NCI-H2227 (cell line): Measurements from ENCODE around the gene TMEM163.
"Not testable (repeated sequence)": the region's sequence is repeated elsewhere in the genome, so short reads cannot be mapped to it uniquely, and the experiment has no call there.

Experiments
- DNase-seq: peaks from one replicate; lab custom pipeline; 2025; ENCODE audit not compliant: unreplicated experiment; lab: John Stamatoyannopoulos, UW

The TMEM163 gene

DNA sequence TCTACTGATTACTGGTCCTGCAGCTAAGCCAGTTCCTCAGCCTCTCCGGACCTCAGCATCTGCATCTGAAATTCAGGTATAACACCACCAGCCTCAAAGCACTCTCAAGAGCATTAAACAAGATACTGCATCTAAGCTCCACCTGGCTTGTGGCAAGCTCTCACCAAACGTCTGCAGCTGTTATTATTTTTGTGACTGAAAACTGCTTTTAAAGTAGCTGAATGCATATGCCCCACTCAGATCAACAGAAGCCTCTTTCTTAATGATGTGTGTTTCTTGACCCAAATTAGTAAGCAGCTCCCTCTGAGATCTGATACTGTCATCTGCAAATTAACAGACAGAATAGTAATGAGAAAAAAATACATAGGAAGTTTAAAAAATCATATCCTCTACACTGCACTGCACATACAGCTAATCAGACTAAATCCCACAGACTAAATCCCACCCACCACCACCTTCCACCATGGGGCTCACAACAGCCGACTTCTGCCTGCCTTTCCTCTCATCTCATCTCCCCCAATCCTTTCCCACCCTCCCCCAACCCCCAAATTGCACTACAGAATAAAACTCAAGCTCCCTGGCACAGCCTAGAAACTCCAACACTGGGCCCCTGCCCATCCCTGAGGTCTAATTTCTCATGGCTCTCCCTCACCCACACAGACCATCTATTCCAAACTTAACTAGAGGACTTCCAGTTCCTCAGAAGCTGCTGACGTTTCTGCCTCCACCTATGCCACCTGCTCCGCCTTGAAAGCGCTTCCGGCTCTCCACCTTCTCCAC lies 52.9 kb downstream of the TMEM163 start:
- DNase-seq, result no peak

DNA sequence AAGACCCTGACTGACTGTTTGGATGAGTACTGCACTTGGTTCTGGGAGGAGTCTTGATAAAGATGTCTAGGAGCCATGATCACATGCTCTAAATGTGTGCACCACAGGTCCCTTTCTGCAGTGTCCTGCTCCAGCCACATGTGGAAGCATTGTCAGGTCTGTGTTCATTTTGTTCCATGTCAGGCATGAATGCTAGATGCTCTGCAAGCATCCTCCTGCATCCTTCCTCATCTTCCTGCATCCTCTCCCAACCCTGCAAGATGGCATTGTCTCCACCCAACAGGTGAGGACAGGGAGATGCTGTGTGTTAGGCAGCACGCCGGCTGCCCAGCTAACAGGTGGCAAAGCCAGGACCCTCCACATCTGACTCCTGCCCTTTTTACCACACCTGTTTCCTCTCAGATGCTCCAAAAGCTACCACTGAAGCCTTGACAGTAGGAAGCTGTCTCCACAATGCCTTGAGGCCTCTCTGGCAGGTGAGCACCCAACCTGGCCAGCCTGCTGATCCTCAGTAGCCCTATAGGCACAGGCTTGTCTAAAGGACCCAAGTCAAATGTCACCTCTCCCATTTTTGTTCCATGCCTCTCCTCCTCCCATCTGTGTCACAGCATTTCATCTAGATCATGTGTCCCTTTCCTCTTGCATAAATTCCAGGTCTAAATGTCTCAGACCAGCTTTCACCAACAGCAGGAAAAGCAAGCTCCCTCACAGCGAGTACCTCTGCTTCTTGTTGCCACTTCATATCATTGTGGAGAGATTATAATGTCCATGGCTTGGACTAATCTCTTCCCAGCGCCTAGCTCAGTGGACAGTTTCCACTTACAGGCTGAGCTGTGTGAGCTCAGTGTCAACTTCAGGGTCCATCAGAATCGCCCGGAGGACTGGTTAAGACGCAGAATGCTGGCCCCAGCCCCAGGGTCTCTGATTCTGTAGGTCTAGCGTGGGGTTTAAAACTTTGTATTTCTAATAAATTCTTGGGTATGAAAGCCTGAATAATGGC lies 55.0 kb downstream of the TMEM163 start:
- DNase-seq, result no peak

- no peak for DNase-seq
These were observed 56.0 kb downstream of the TMEM163 start for GRCh38 chr2:134662751-134663150.

- DNase-seq, result no peak
These were observed 58.0 kb downstream of the TMEM163 start for GRCh38 chr2:134660626-134661402.

- no peak for DNase-seq
These were observed 59.1 kb downstream of the TMEM163 start for GRCh38 chr2:134659724-134660123.

DNA sequence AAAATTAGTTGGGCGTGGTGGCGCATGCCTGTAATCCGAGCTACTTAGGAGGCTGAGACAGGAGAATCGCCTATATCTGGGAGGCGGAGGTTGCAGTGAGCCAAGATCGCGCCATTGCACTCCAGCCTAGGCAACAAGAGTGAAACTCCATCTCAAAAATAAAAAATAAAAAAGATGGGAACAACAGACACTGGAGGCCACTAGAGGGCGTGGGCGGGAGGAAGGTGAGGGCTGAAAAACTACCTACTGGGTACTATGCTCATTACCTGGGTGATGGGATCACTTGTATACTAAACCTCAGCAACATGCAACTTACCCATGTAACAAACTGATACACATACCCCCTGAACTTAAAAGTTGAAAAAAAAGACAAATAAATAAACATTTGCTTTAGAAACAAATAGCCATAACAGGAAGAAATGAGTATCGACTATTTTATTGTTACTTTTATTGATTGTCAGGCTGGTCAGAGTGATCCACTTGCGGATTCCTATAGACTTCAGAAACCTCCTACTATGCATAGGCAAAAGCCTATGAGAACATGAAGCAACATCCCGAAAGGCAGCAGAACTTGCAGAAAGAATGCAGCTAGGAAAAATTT lies 61.0 kb downstream of the TMEM163 start:
- no peak for DNase-seq

DNA sequence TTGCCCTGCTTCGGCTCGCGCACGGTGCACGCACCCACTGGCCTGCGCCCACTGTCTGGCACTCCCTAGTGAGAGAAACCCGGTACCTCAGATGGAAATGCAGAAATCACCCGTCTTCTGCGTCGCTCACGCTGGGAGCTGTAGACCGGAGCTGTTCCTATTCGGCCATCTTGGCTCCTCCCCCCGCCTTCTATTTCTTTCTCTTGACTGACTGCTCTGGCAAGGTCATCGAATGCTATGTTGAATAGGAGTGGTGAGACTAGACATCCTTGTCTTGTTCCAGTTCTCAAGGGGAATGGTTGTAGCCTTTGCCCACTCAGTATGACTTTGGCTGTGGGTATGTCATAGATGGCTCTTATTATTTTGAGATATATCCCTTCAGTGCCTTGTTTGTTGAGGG lies 62.4 kb downstream of the TMEM163 start:
- not testable (repeated sequence) for DNase-seq

- DNase-seq, result no peak
These were observed 70.2 kb downstream of the TMEM163 start for GRCh38 chr2:134648586-134648985.

DNA sequence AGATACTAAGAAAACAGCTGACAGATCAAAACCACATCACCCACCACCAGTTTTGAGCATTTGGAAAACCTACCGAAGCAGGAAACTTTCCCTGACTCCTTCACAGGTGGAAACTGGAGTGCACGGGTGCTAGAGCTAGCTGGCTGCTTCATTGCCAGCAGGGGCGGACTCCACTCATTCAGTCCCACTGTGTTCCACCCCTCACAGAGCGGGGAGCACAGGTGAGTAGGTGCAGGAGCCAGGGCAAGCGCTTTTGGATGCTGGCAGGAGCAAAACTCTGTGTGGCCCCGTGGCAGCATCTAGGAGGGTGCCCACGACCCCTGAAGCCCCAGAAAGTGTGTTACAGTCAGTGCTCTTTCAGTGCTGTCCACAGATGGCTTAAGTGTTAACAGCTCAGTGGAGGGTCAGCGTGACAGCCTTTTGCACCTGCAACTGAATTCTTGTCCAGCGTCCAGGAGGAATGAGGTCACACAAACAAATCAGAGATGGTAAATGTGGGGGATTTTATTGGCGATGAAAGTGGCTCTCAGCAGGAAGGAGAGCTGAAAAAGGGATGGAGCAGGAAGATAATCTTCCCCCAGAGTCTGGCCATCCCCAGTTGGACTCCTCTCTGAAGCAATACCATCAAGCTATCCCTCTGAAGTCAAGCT lies 71.1 kb downstream of the TMEM163 start:
- DNase-seq, result no peak

GRCh38 chr2:134642938-134643337 lies 75.9 kb downstream of the TMEM163 start:
- DNase-seq, result no peak

DNA sequence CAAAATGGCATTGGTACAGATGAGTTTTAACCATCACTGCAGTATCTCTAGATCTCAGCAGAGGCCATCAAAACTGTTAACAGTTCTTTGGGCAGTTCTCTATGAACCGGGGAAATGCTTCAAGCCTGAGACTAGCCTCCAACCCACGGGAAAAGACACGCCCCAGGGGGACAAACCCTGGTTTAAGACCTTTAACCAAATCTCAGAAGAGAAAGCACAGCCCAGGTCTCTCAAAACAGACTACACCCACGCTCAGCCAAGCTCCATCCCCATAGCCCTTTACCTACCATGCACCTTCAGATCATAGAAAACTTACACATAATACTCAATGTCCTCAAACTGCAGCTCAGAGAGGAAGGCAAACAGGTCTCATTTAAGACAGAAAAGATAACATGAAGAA lies 78.3 kb downstream of the TMEM163 start:
- DNase-seq, result no peak

GRCh38 chr2:134639265-134639664 lies 79.5 kb downstream of the TMEM163 start:
- DNase-seq, result no peak

DNA sequence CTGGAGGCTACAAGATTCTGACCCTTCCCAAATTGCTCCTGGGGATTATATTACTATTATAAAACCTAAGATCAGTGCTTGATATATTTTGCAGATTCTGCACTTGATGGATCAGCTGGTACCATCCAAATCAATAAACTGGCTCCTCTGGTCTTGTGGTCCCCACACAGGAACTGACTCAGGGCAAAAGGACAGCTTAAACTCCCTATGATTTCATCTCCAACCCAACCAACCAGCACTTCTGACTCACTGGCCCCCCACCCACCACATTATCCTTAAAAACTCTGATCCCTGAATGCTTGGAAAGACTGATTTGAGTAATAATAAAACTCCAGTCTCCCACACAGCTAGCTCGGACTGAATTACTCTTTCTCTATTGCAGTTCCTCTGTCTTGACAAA lies 82.1 kb downstream of the TMEM163 start:
- DNase-seq, result no peak

DNA sequence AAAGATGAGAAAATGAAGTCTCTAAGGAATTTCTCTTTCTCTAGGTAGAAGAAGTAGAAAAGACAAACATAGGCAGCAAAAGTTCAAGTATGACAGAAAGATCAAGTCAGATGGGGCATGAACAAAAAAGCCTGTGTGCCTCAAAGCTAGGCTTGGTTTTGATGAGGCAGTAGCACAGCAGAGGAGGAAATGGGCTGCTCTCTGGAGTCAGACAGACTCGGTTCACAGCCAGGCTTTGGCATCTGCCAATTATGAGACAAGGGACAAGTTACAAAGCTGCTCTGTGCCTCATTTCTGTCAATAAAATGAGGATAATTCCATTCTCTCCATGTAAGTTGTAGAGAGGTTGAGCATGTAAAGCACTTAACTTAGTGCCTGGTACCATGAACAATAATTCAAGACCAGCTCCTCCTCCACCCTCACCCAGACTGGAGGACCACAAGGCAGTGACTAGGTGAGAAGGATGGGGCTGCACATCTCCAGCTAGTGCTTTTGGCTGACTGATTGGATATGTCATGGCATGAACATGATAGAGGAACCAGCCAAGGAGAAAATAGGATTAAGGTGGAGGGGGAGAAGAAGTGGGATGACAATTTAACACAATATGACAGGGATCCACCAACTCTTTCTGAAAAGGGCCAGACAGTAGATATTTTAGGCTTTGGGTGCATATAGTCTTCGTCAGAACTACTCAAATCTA lies 84.6 kb downstream of the TMEM163 start:
- no peak for DNase-seq

GRCh38 chr2:134630504-134631159 lies 88.2 kb downstream of the TMEM163 start:
- peak; percentile 53 for DNase-seq

DNA sequence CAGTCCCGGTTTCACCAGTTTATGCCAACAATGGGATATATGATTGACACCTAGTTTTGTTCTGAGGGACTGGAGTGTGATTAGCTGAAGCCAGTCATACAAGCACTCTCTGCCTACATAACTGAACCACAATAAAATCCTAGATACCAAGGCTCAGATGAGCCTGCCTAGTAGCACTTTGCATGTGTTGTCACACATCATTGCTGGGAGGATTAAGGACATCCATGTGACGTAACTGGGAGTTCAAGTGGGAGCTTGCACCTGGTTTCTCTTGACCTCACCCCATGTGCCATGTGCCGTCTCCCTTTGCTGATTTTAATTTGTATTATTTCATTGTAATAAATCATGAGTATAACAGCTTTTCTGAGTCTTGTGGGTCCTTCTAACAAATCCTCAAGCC lies 90.3 kb downstream of the TMEM163 start:
- no peak for DNase-seq

DNA sequence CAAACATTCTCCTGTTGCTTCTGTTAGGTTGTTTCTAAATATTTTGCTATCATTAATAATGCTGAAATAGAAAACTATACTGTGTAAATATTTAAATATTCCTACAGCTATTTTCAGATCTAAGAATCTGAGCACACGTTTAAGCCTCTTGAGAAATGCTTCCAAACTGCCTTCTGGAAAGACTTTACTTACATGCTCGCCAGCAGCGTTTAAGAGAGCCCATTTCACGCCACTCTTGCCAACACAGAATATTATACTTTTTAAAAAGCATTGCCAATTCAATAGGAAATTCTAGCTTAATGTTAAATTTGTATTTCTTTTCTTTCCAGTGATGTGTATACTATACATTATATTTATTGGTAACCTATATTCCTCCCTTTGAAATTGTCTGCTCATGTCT lies 92.0 kb downstream of the TMEM163 start:
- no peak for DNase-seq

DNA sequence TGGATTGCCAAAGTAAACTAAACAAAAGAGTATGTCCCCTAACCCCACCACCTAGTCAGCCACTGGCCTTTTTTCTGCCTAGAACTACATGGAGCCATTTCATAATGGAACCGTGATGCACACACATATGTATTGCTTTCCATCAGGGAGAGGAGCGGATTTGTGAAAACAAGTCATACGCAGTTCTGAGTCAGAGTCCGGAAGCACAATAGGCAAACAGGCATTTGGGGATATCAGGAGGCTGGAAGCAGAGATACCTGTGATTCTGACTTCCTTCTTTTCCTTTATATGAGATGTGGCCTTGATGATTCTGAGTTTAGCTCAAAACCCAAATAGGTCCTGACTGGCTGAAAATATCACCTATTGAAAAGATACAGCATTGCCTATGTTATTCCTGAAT lies 93.5 kb downstream of the TMEM163 start:
- no peak for DNase-seq

DNA sequence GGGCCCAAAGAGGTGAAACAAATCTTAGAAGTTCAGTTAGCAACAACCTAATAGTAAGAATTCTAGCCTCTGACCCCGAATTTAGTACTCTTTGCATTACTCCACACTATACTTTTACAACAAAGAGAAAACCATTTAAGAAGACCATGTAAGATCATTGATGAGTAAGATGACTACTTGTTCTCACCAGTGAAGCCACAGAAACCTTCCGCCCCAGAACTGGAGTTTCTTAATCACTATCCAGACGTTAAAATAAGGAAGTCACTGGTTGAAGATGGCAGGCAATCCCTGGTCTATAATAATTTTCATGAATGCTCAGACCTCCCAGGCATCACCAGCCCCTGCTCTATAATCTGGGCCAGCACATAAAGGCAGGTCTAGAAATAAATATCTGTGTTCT lies 95.0 kb downstream of the TMEM163 start:
- DNase-seq, result no peak
